Activated CD4-positive, alpha-beta T cell treated with anti-CD3 and anti-CD28 coated beads, Interleukin-2, amount 50 U/mL, for 16 hours (primary cell): Measurements from ENCODE around the gene UEVLD.

ENCODE experiments used
- DNase-seq: peaks from one replicate; pipeline ENCODE4 v3.0.0-alpha.2; 2020

UEVLD gene

DNA sequence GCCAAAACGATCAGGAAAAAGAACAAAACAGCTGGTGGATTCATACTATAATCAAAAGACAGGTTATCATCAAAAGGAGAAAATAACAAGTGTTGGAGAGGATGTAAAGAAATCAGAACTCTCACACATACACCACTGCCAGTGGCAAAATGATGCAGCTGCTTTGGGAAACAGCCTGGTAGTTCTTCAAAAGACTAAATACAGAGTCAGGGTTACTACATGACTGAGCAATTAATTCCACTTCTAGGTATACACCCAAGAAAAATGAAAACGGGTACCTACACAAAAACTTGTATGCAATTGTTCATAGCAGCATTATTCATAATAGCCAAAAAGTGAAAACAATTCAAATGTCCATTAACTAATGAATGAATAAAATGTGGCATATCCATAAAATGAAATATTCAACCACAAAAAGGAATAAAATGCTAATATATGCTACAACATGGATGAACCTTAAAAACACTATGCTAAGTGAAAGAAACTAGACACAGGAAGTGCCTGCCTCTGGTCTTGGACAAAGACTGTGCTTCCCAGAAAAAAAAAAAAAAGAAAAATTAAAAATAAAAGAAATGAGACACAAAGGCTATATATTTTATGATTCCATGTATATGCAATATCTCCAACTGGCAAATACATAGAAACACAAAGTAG is 8.3 kb downstream of the UEVLD start:
- DNase-seq = peak; percentile 16

DNA sequence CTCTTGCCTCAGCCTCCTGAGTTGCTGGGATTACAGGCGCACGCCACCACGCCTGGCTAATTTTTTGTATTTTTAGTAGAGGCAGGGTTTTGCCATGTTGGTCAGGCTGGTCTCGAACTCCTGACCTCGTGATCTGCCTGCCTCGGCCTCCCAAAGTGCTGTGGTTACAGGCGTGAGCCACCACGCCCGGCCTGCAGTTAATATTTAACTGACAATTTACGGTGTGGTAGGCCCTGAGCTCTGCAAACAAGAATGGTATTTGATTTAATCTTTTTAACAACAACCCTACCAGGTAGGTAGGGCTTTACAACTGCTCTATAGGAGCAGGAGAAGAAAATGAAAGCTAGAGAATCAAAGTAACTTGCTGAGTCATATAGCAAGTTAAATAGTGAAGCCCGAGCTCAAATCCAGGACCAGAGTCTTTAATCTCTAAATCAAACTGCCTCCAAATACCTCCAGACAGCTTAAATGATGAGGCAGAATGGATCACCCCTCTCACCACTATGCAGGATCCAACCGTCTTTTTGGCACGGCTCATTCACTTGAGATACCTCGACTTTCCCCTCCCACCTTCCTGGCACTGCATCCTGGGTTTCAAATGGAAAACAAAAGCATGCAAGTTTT is 9.4 kb downstream of the UEVLD start:
- DNase-seq = peak; percentile 73

DNA sequence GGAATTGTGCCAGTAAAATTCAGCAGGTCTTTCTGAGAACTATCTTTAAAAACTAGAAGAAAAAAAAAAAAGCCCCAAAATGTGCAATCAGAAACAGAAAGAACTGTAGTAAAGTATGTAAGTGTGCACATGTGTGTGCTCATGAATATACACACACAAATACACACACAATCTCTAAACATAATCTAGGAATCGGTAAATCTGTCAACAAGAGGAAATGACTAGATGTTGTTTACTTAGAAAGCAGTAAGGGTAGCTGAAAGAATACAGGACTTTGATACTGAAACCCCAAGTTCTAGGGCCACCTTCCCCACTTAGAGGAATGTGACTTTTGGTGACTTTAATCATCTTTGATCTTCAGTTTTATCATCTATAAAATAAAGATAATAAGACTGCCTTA is 13.2 kb downstream of the UEVLD start:
- DNase-seq = no peak

DNA sequence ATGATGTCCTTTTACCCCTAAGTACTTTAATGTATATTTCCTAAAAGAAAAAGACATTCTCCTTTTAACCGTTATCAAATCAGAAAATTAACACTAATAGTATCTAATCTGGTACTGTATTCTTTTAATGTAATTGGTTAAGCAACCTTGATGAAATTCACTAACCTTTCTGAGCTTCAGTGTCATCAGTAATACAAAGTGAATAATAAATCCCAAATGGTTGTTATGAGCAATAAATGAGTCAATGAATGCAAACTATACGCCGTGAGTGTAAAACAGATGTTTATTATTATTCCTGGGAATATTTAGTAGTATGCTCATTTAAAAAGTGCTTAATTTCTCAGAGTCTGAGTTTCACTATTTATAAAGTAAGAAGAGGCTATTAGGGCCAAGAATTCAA is 21.5 kb downstream of the UEVLD start:
- no peak for DNase-seq

DNA sequence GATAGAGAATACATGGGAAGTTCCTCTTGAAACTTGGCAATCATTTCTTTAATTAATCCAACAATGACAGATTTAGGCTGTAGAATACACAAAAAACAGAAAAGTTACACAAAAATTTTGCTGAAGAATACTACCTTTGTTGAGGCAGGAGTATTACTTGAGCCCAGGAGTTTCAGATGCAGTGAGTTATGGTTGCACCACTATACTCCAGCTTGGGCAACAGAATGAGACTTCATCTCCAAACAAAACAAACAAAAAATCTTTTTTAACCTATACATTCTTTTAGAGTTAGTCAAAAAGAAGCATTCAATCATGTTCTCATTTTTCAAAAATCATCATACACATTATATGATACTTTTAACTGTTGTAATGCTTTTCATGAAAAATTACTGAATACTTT is 22.1 kb downstream of the UEVLD start:
- DNase-seq = no peak

DNA sequence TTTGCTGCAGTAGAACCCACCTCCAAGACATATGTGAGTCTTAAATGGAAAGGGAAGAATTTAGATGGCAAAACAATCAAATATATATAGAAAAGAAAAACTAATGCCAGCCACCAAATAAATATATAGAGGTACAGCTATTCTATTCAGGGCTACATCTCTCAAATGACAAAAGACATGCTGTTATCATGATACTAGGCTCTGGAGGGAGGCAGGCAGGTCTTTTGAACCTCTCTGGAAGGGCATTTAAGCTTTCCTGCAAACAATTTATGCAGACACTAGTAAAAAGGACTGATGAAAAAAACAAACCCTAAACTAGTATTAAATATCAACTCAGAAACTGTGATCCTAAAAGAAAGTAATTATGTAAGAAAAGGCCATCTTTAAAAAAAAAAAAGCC is 24.4 kb downstream of the UEVLD start:
- no peak for DNase-seq

DNA sequence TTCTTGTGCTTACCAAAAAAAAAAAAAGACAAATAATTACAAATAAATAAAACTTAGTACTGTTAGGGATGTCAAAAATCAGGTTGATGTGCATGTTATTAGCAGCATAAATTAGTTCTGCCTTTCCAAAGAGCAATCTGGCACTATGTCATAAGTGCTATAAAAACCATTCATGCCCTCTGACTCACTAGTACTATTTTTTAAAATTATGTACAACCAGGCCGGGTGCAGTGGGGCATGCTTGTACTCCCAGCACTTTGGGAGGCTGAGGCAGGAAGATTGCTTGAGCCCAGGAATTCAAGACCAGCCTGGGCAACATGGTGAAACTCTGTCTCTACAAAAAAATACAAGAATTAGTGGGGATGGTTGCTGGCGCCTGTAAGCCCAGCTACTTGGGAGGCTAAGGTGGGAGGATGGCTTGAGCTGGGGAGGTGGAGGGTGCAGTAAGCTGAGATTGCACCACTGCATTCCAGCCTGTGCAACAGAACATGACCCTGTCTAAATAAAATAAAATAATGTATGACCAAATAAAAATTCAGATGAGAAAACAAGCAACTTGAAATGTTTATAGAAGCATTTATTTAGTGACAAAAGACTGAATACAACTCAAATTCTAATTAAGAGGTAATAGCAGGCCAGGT is 25.3 kb downstream of the UEVLD start:
- DNase-seq = no peak

DNA sequence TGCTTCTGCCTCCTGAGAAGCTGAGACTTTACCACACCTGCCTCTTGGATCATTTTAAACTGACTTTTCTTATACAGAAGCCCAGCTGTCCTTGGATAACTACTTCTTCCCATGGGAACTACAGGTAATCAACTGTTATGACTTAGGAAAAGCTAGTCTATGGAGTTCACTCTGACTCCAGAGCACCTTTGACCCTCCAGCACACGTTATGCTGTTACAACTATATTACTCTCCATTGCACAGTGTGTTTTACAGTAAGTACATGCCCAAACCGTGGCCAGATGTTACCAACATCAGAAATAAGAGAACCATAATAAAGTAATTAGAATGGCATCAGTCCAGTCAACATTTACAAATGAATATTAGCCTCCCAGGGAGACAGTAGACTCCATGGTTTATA is 40.5 kb downstream of the UEVLD start:
- no peak for DNase-seq

DNA sequence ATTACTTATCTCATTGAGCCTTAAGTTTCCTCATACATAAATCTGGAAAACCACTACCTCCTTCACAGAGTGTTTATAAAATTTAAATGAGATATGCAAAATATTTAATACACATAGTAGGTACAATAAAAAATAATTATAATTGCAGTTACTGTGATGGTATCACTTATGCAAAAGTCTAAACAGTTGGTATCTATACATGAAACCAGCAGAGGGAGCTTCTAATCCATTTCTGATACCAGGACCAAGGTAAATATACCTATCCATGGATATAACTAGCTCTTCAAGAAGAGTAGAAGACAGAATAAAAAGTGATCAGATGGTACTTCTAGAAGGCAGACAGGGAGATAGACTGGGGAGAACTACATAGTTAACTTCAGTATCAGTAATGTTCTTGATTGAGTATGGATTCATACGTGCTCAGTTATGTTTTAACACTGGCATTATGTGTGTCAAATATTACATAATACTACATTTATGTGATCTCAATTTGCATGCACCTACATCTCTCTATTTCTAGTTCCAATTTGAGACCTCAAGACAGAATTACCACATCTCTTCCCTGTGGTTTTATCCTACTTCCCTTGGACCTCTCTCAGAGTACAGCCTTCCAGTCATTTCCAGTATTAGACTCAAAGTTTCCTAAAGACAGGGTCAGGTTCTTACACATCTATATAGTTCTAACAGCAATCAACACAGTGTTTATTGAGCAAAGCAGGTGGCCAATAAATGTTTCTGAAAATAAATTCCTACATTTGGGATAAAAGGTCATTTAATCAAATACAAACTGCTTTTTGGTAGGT is 48.1 kb downstream of the UEVLD start:
- peak; percentile 58 for DNase-seq

DNA sequence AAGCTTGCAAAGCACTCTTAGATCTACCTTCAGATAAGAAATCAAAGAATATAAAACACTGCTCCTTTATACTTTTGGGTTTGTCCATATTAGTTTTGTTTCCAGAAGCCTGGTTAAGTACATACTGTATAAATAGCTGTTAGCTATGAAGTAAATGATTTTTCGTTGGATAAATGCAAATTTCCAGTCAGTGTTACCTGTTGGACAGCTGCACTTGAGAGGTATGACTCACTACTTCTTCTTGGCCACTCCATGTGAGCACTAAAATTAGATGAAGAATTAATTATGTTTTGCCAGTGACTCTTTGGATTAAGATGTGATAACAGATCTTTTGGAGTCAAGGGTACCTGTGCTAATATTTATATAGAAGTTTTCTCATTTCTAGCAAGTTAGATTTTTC is 52.3 kb downstream of the UEVLD start:
- no peak for DNase-seq

DNA sequence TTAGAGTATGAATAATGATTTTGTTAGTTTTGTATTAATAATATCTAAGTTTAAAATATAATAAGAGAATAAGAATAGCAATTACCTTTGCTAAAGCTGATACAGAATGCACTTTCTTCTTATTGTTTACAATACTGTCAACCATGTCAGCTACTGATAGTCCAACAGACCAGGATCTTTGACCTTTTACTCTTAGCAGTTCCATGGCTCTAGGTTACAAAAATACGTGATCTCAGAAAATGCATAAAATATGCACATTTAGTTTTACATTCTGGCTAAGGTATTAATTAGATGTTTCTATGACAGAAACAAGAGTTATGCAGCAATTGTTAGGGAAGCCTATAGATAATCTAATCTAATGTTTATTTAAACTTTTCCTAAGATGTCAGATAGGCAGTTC is 54.3 kb downstream of the UEVLD start:
- DNase-seq = no peak

DNA sequence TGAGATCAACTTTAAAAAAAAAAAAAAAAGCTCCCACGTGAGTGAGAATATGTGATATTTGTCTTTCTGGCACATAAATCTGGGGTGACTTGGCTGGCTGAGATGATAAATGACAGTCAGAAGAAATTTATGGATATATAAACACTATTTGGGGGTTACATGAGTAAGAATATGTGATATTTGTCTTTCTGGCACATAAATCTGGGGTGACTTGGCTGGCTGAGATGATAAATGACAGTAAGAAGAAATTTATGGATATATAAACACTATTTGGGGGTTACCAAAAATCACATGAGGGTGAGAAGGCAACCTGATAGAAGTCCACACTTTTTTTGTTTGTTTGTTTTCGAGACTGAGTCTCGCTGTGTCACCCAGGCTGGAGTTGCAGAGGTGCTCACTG is 55.2 kb downstream of the UEVLD start:
- no peak for DNase-seq

DNA sequence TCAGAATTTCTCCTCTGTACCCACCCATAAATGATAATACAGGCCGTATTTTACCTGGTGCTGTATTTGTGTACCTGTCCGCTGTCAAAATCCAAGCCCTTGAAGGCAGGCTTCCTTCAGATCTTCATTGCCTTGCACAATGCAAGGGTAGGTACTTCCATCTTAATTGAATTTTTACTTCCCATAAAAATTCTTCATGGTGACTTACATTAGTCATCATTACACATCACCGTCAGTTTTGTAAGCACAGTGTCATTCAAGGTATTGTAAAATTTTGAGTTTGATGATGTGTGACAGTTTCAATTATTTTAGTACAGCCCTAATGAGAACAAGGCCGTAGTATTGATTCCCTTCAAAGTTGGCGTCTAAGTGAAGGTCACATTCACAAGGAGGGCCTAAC is 61.0 kb downstream of the UEVLD start:
- DNase-seq = no peak

DNA sequence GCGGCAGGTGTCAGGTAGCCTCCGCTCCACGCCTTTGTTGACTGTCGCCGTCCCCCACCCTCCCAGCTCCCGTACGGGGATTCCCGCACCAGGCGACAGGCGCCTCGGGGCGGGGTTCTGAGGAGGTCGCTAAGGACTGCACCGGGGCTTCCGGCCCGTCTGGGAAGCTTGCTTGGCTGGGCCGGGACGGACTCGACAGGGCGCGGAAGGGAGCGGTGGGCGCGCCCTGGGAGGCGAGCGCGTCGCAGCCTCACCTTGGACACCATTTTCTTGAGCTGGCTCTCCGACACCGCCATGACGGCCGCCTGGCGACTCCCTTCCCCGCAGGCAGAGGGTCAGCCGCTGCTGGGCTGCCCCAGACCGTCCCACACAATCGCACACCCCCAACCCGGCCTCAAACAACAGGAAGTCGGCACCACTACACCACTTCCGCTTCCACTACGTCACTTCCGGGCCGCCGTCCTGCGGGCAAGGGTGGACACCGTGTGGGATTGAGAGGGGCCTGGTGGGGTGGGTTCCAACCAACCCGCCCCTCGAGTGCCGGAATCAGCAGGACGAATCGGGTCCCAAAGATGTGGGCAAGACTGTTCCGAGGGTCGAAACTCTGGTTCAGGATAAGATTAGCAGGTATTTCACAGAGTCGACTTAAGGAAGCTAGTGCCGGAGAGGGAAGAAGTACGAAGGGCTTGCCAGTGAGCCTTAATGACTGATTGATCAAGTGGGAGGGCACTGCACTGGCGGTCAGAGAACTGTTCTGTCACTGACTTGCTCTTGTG is 61.8 kb downstream of the UEVLD start, which contains the start of gene TSG101:
TSG101 (minus strand) TSS at position 422 of the 776 bp plus-strand sequence; CDS start at position 296, 126 bp downstream.
- peak; percentile 93 for DNase-seq

DNA sequence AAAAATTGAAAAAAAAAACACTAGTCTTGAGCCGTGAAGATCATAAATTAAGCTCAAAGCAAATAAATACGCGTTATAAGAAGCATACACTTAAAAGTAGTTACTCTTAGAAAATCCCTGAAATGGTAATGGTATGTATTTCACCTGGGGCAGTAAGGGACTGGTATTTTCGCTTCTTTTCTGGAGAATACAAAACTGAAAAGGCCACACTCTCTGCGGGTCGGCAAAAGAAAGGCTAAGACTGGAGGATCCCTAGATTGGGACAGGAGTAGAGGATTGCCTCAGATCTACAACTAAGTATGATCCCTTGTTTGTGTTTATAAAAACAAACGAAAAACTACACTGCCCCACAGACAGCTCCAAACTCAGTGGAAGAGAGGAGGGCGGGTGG is 62.4 kb downstream of the UEVLD start:
- DNase-seq = no peak

DNA sequence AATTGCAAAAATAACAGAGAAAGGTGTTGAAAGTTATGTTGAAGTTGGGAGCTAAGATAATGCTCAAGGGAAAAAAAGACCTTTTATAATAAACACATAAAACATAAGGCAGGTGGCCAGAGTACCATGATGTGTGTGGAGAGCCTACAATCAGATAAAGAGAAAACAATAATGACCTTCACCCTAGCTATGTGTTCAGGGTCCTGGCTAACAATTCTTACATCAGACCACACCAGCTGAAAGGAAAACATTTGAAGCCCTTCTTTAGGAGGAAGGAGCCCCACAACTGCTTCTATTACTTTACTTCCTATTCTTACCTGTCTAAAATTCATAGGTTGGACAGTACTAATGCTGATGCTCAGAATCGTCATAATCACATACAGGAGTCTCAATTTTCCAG is 64.3 kb downstream of the UEVLD start:
- DNase-seq = no peak

DNA sequence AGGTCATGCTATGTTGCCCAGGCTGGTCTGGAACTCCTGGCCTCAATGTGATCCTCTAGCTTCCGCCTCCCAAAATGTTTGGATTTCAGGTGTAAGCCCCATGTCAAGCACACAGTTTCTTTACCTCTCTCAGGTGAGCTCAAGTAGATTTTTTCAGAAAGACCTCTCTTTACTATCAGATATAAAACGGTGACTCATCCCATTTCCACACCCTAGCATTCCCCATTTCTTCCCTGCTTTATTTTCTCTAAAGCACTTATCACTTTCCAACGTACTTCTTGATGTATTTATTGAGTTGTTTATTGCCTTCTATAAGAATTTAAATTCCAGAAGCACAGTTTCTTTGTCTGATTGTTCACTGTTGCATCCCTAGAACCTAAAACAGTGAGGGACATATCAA is 65.5 kb downstream of the UEVLD start:
- no peak for DNase-seq

DNA sequence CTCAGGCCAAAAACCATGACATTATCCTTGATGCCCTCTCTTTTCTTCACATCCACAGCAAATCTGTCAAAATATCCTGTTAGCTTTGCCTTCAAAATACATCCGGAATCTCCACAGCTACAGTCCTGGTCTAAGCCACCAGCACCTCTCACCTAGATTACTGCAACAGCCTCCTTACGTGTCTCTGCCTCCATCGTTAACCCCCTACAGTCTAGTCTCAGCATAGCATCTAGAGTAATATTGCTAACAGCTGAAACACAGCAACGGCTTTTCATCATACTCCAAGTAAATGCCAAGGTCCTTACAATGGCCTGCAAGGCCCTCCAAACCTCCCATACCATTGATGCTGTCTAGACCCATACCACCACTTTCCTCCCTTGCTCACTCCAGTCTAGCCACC is 66.1 kb downstream of the UEVLD start:
- DNase-seq = no peak

DNA sequence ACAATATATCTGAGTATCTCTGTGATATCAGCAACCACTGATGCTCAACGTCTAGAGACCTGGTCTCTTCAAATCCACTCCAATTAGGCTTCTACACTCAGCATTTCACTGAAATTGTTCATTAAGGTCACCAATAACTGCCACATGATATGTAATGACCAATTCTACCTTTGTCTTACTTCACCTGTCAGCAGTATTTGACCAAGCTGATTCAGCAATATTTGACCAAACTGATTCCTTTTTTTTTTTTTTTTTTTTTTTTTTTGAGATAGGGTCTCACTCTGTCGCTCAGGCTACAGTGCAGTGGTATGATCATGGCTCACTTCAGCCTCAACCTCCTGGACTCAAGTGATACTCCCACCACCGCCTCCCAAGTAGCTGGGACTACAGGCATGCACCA is 67.4 kb downstream of the UEVLD start:
- DNase-seq = no peak

DNA sequence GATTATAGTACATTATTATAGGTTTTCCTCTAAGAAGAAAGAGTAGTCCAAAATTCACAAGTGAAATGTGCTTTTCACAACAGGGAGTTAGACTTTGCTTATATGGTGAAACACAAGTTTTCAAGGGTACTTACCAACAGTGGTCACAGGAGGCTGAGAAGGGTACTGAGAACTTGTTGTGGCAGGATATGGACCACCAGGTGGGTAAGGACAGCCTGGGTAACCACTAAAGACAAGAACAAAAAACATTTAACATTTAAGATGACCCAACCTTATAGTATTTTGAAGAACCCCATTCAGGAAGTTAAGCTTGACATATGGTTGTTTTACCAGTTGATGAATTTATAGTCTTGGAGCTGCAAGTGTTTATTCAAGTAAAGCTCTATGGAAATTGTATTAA is 86.2 kb downstream of the UEVLD start:
- DNase-seq = no peak

DNA sequence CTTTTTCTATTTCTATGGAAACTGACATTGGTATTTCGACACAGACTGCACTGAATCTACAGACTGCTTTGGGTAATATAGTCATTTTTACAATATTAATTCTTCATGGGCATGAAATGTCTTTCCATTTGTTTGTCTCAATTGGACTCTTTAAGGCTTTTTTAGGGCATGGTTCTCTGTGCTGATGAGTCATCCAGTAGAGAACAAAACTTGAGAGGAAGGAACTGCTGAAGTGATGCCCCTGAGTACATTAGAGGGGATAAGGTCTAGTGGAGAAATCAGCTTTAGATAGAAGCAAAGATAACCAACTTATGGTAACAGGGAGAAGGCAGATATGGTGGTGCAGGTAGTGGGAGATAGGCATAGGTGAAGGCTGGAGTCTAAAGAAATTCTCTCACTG is 86.9 kb downstream of the UEVLD start:
- DNase-seq = no peak

DNA sequence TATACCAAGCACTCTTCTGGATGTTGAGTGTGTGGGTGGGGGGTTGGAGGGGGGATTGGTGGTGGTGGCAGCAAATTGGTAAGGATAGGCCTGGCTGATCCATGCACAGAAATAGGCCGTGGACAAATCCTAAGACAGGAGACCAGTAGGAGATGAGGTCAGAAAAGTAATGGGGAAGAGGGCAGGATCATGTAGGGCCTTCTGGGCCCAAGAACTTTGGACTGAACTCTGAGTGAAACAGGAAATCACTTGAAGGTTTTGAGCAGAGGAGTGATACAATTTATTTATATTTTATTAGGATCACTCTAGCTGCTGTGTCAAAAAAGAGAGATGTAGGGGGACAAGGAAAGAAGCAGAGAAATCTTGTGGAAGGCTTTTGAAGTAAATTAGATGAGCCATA is 90.5 kb downstream of the UEVLD start:
- no peak for DNase-seq

DNA sequence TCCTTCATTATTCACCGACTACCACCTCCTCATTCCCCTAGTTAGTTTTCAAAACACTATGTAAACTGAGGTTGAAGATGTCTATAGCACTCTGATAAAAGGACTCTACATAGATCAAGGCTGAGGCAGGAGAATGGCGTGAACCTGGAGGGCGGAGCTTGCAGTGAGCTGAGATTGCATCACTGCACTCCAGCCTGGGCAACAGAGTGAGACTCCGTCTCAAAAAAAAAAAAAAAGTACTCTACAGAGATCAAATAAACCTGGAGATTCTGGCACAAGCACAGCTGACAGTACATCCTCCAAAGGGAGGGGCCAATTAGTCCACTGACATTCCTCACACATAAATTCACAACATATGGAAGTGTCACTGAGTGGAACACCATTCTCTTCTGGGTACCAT is 92.8 kb downstream of the UEVLD start:
- DNase-seq = no peak
